ENCODE data around the gene ACAD11.

Gene ACAD11

DNA sequence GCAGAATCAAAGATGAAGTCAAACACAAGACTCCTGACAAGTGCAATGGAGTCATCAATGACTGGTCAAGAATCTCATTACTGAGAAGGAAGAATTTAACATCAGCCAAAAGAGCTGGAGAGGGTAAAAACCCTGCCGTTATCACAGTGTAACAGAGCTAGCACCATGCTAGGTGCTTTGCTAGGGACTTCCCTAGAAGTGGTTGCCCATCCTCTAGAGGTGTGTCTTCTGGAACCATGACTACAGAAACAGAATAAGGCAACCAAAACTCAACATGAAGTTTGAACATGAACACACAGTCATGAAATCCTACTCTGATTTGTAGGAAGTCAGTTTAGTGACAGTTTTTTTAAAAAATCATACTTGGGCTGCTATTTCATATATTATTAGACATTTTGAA is 9.5 kb downstream of the ACAD11 start:
- no peak for DNase-seq
- H4K8ac ChIP-seq (ENCODE audit: low read depth, low read length): no peak overlapping the region
- H3K4ac ChIP-seq (ENCODE audit: low read depth, low read length): no peak overlapping the region
- no peaks in the 10 kb centered on the region for H3K79me2 ChIP-seq (ENCODE audit: control insufficient read depth, insufficient read depth, low read length, poor library complexity)
- no peak overlapping the region for H2AFZ ChIP-seq (ENCODE audit: insufficient read depth, low read length, poor library complexity)
- H3K36me3 ChIP-seq (ENCODE audit: control insufficient read depth in 1 of 2, insufficient read depth in 2 of 2, low read length in 2 of 2): peaks cover 0 to 1% of the 10 kb centered on the region in 2 experiments
- H3K4me3 ChIP-seq (ENCODE audit: low read depth, low read length): no peak overlapping the region
- no peak overlapping the region for H4K12ac ChIP-seq (ENCODE audit: low read depth, low read length)
- H2BK120ac ChIP-seq (ENCODE audit: insufficient read depth, low read length, poor library complexity): no peak overlapping the region
- H3K9ac ChIP-seq (ENCODE audit: low read length): no peak overlapping the region
- H3K27me3 ChIP-seq (ENCODE audit: insufficient read depth, low read length): no peaks in the 10 kb centered on the region
- H2AK5ac ChIP-seq (ENCODE audit: low read length): no peak overlapping the region
- no peak overlapping the region for H2BK5ac ChIP-seq (ENCODE audit: low read depth, low read length, poor library complexity)
- no peak overlapping the region for H2BK12ac ChIP-seq (ENCODE audit: low read length)
- no peaks in the 10 kb centered on the region for H3K4me1 ChIP-seq (ENCODE audit: control insufficient read depth in 1 of 2, insufficient read depth in 2 of 2, low read length in 2 of 2)
- H3K27ac ChIP-seq (ENCODE audit: low read depth, low read length): no peak overlapping the region
- no peak overlapping the region for H3K18ac ChIP-seq (ENCODE audit: low read length)
- H3K9me3 ChIP-seq (ENCODE audit: insufficient read depth, low read depth, low read length): no peaks in the 10 kb centered on the region
- no CpG with 5 or more reads among the region's 1 CpG for WGBS (ENCODE audit: extremely low coverage, insufficient coverage, insufficient read length)
- no peaks in the 10 kb centered on the region for H3K79me1 ChIP-seq (ENCODE audit: low read length)
- no peak overlapping the region for H4K91ac ChIP-seq (ENCODE audit: low read depth, low read length)
- H3K23ac ChIP-seq (ENCODE audit: low read length): no peak overlapping the region
- no peak overlapping the region for H3K4me2 ChIP-seq (ENCODE audit: low read length)
- no peak overlapping the region for H3K14ac ChIP-seq (ENCODE audit: low read length)

DNA sequence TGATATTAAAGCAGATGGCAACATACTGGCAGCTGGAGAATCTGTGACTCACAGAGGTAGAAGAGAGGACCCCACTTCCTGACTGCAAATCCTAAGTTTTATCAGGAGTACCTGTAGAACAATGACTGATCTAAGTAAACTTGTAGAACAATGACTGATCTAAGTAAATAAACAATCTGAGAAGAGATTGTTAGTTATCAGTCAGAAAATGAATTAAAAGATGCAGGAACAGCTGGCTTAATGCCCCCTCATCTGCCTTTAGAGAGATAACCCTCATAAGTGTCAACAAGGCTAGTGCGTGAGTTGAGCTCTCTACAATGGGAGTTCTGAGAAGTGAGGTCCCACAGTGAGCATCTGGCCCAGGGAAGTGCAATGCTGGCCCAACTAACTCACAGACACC is 14.6 kb downstream of the ACAD11 start:
- H3K4ac ChIP-seq (ENCODE audit: low read depth, low read length): no peak overlapping the region
- no peak overlapping the region for H3K4me3 ChIP-seq (ENCODE audit: low read depth, low read length)
- no peak overlapping the region for H2BK120ac ChIP-seq (ENCODE audit: insufficient read depth, low read length, poor library complexity)
- no peak overlapping the region for H3K9ac ChIP-seq (ENCODE audit: low read length)
- no peak overlapping the region for H4K91ac ChIP-seq (ENCODE audit: low read depth, low read length)
- no peak overlapping the region for H3K27ac ChIP-seq (ENCODE audit: low read depth, low read length)
- no peak overlapping the region for H2BK12ac ChIP-seq (ENCODE audit: low read length)
- no peak overlapping the region for H4K8ac ChIP-seq (ENCODE audit: low read depth, low read length)
- no peaks in the 10 kb centered on the region for H3K27me3 ChIP-seq (ENCODE audit: insufficient read depth, low read length)
- no peak overlapping the region for H2AFZ ChIP-seq (ENCODE audit: insufficient read depth, low read length, poor library complexity)
- H2AK5ac ChIP-seq (ENCODE audit: low read length): no peak overlapping the region
- H3K79me2 ChIP-seq (ENCODE audit: control insufficient read depth, insufficient read depth, low read length, poor library complexity): no peaks in the 10 kb centered on the region
- no peak overlapping the region for H3K18ac ChIP-seq (ENCODE audit: low read length)
- no peak for DNase-seq
- no peak overlapping the region for H3K4me2 ChIP-seq (ENCODE audit: low read length)
- H4K12ac ChIP-seq (ENCODE audit: low read depth, low read length): no peak overlapping the region
- H3K23ac ChIP-seq (ENCODE audit: low read length): no peak overlapping the region
- peaks cover 0 to under 1% of the 10 kb centered on the region in 2 experiments for H3K36me3 ChIP-seq (ENCODE audit: control insufficient read depth in 1 of 2, insufficient read depth in 2 of 2, low read length in 2 of 2)
- no peaks in the 10 kb centered on the region for H3K9me3 ChIP-seq (ENCODE audit: insufficient read depth, low read depth, low read length)
- no peaks in the 10 kb centered on the region for H3K79me1 ChIP-seq (ENCODE audit: low read length)
- WGBS (ENCODE audit: extremely low coverage, insufficient coverage, insufficient read length): no CpG with 5 or more reads among the region's 1 CpG
- no peaks in the 10 kb centered on the region for H3K4me1 ChIP-seq (ENCODE audit: control insufficient read depth in 1 of 2, insufficient read depth in 2 of 2, low read length in 2 of 2)
- no peak overlapping the region for H2BK5ac ChIP-seq (ENCODE audit: low read depth, low read length, poor library complexity)
- H3K14ac ChIP-seq (ENCODE audit: low read length): no peak overlapping the region

DNA sequence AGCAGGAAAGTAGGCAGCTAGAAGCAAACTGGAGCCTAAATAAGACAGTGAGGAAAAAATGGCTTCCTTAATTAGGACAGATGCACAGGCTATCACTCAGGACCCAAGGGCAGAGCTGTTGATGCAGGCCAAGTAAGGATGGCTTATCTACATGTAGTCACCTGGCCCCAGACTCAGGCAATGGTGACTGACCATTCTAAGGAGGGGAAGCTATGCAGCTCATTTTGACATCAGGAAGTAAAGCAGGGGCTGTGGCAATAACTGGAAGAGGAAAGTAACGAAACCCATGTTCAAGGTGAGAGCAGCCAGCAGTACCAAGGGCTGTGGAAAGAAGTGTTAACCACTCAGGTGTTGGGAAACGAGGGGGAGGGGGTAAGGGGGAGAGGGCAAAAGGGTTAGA is 16.2 kb downstream of the ACAD11 start:
- no peak overlapping the region for H2AK5ac ChIP-seq (ENCODE audit: low read length)
- H2BK12ac ChIP-seq (ENCODE audit: low read length): no peak overlapping the region
- no peak overlapping the region for H3K4me2 ChIP-seq (ENCODE audit: low read length)
- no peak overlapping the region for H3K4ac ChIP-seq (ENCODE audit: low read depth, low read length)
- H4K91ac ChIP-seq (ENCODE audit: low read depth, low read length): no peak overlapping the region
- no peak overlapping the region for H2AFZ ChIP-seq (ENCODE audit: insufficient read depth, low read length, poor library complexity)
- H4K12ac ChIP-seq (ENCODE audit: low read depth, low read length): no peak overlapping the region
- H3K27ac ChIP-seq (ENCODE audit: low read depth, low read length): no peak overlapping the region
- no peak overlapping the region for H3K14ac ChIP-seq (ENCODE audit: low read length)
- no peak overlapping the region for H3K23ac ChIP-seq (ENCODE audit: low read length)
- no peaks in the 10 kb centered on the region for H3K79me1 ChIP-seq (ENCODE audit: low read length)
- no peak overlapping the region for H2BK120ac ChIP-seq (ENCODE audit: insufficient read depth, low read length, poor library complexity)
- no peak overlapping the region for H3K4me3 ChIP-seq (ENCODE audit: low read depth, low read length)
- DNase-seq: no peak
- no peaks in the 10 kb centered on the region for H3K4me1 ChIP-seq (ENCODE audit: control insufficient read depth in 1 of 2, insufficient read depth in 2 of 2, low read length in 2 of 2)
- H3K36me3 ChIP-seq (ENCODE audit: control insufficient read depth in 1 of 2, insufficient read depth in 2 of 2, low read length in 2 of 2): no peaks in the 10 kb centered on the region
- H4K8ac ChIP-seq (ENCODE audit: low read depth, low read length): no peak overlapping the region
- no peaks in the 10 kb centered on the region for H3K9me3 ChIP-seq (ENCODE audit: insufficient read depth, low read depth, low read length)
- H3K27me3 ChIP-seq (ENCODE audit: insufficient read depth, low read length): no peaks in the 10 kb centered on the region
- no CpG with 5 or more reads among the region's 2 CpGs for WGBS (ENCODE audit: extremely low coverage, insufficient coverage, insufficient read length)
- no peaks in the 10 kb centered on the region for H3K79me2 ChIP-seq (ENCODE audit: control insufficient read depth, insufficient read depth, low read length, poor library complexity)
- H3K18ac ChIP-seq (ENCODE audit: low read length): no peak overlapping the region
- H2BK5ac ChIP-seq (ENCODE audit: low read depth, low read length, poor library complexity): no peak overlapping the region
- H3K9ac ChIP-seq (ENCODE audit: low read length): peak overlapping the region; percentile 2

DNA sequence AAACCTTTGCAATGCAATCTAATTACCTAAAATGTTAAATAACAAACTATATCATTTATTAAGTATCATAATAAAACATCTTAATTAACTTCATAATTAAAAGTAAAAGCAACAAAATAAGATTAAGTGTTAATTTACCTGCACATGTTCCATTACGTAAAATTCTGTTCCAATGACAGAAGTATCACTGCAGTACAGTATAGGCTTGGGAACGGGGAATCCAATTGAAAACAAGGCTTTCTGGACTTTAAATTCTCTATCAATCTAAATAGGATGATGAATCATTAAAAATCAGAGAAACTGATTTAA is 17.1 kb downstream of the ACAD11 start:
- no peak overlapping the region for H2BK120ac ChIP-seq (ENCODE audit: insufficient read depth, low read length, poor library complexity)
- no peak overlapping the region for H2AK5ac ChIP-seq (ENCODE audit: low read length)
- no peak overlapping the region for H2BK12ac ChIP-seq (ENCODE audit: low read length)
- H3K4me3 ChIP-seq (ENCODE audit: low read depth, low read length): no peak overlapping the region
- no peaks in the 10 kb centered on the region for H3K27me3 ChIP-seq (ENCODE audit: insufficient read depth, low read length)
- no peaks in the 10 kb centered on the region for H3K79me1 ChIP-seq (ENCODE audit: low read length)
- no CpG with 5 or more reads among the region's 2 CpGs for WGBS (ENCODE audit: extremely low coverage, insufficient coverage, insufficient read length)
- no peak overlapping the region for H3K4me2 ChIP-seq (ENCODE audit: low read length)
- H3K9me3 ChIP-seq (ENCODE audit: insufficient read depth, low read depth, low read length): no peaks in the 10 kb centered on the region
- no peak overlapping the region for H4K12ac ChIP-seq (ENCODE audit: low read depth, low read length)
- no peak overlapping the region for H3K18ac ChIP-seq (ENCODE audit: low read length)
- no peak overlapping the region for H3K4ac ChIP-seq (ENCODE audit: low read depth, low read length)
- no peak overlapping the region for H2AFZ ChIP-seq (ENCODE audit: insufficient read depth, low read length, poor library complexity)
- H2BK5ac ChIP-seq (ENCODE audit: low read depth, low read length, poor library complexity): no peak overlapping the region
- H3K23ac ChIP-seq (ENCODE audit: low read length): no peak overlapping the region
- no peak for DNase-seq
- no peak overlapping the region for H3K27ac ChIP-seq (ENCODE audit: low read depth, low read length)
- H4K8ac ChIP-seq (ENCODE audit: low read depth, low read length): no peak overlapping the region
- H3K4me1 ChIP-seq (ENCODE audit: control insufficient read depth in 1 of 2, insufficient read depth in 2 of 2, low read length in 2 of 2): no peaks in the 10 kb centered on the region
- H3K9ac ChIP-seq (ENCODE audit: low read length): no peak overlapping the region
- no peaks in the 10 kb centered on the region for H3K79me2 ChIP-seq (ENCODE audit: control insufficient read depth, insufficient read depth, low read length, poor library complexity)
- no peak overlapping the region for H4K91ac ChIP-seq (ENCODE audit: low read depth, low read length)
- H3K14ac ChIP-seq (ENCODE audit: low read length): no peak overlapping the region
- H3K36me3 ChIP-seq (ENCODE audit: control insufficient read depth in 1 of 2, insufficient read depth in 2 of 2, low read length in 2 of 2): no peaks in the 10 kb centered on the region

Measured in trophoblast cell (in vitro differentiated cells and primary cell).